Trophoblast cell (in vitro differentiated cells and primary cell): ENCODE data around the gene KCTD5.
"Not testable (repeated sequence)": the region's sequence is repeated elsewhere in the genome, so short reads cannot be mapped to it uniquely, and the experiment has no call there.

Experiments
- DNase-seq, 2 donors: peaks; one replicate each; pipeline ENCODE4 v3.0.0-alpha.2; 2016
- H2AFZ ChIP-seq: 2 replicates; pipeline ENCODE4 v1.6.1; 2013; ENCODE audit warnings: low read length, moderate library complexity, mild to moderate bottlenecking; ENCODE audit not compliant: insufficient read depth, poor library complexity
- H2AK5ac ChIP-seq: 2 replicates; pipeline ENCODE4 v1.6.1; 2013; ENCODE audit warnings: mild to moderate bottlenecking, low read length
- H2BK120ac ChIP-seq: 2 replicates; pipeline ENCODE4 v1.6.1; 2013; ENCODE audit warnings: low read length, mild to moderate bottlenecking, moderate library complexity; ENCODE audit not compliant: insufficient read depth, poor library complexity
- H2BK12ac ChIP-seq: 2 replicates; pipeline ENCODE4 v1.6.1; 2013; ENCODE audit warnings: mild to moderate bottlenecking, low read length, moderate library complexity
- H2BK5ac ChIP-seq: 2 replicates; pipeline ENCODE4 v1.6.1; 2013; ENCODE audit warnings: low read length, low read depth, moderate library complexity, mild to moderate bottlenecking; ENCODE audit not compliant: poor library complexity
- H3K14ac ChIP-seq: 2 replicates; pipeline ENCODE4 v1.6.1; 2013; ENCODE audit warnings: mild to moderate bottlenecking, low read length
- H3K18ac ChIP-seq: 2 replicates; pipeline ENCODE4 v1.6.1; 2013; ENCODE audit warnings: mild to moderate bottlenecking, low read length
- H3K23ac ChIP-seq: 2 replicates; pipeline ENCODE4 v1.6.1; 2013; ENCODE audit warnings: low read length
- H3K27ac ChIP-seq: 2 replicates; pipeline ENCODE4 v1.5.1; 2013; ENCODE audit warnings: low read depth, mild to moderate bottlenecking, inconsistent platforms, low read length, moderate library complexity
- H3K27me3 ChIP-seq: 2 replicates; pipeline ENCODE4 v1.6.1; 2013; ENCODE audit warnings: inconsistent platforms, mild to moderate bottlenecking, low read length, moderate library complexity; ENCODE audit not compliant: insufficient read depth
- H3K36me3 ChIP-seq, 2 experiments: 1 replicate in 1 of 2; 2 replicates in 1 of 2; pipeline ENCODE4 v1.6.1; 2013; ENCODE audit warnings: low read length in 2 of 2, mild to moderate bottlenecking in 2 of 2, moderate library complexity in 1 of 2; ENCODE audit not compliant: insufficient read depth in 2 of 2, control insufficient read depth in 1 of 2
- H3K4ac ChIP-seq: 2 replicates; pipeline ENCODE4 v1.6.1; 2013; ENCODE audit warnings: low read depth, mild to moderate bottlenecking, low read length, moderate library complexity
- H3K4me1 ChIP-seq, 2 experiments: 1 replicate in 1 of 2; 2 replicates in 1 of 2; pipeline ENCODE4 v1.6.1; 2013; ENCODE audit warnings: low read length in 2 of 2, mild to moderate bottlenecking in 2 of 2, moderate library complexity in 1 of 2; ENCODE audit not compliant: insufficient read depth in 2 of 2, control insufficient read depth in 1 of 2
- H3K4me2 ChIP-seq: 2 replicates; pipeline ENCODE4 v1.6.1; 2013; ENCODE audit warnings: inconsistent platforms, mild to moderate bottlenecking, low read length, moderate library complexity
- H3K4me3 ChIP-seq: 2 replicates; pipeline ENCODE4 v1.5.1; 2013; ENCODE audit warnings: mild to moderate bottlenecking, low read depth, low read length, inconsistent platforms
- H3K79me1 ChIP-seq: one replicate; pipeline ENCODE4 v1.6.1; 2013; ENCODE audit warnings: low read length
- H3K79me2 ChIP-seq: 2 replicates; pipeline ENCODE4 v1.6.1; 2013; ENCODE audit warnings: low read length, mild to moderate bottlenecking; ENCODE audit not compliant: control insufficient read depth, insufficient read depth, poor library complexity
- H3K9ac ChIP-seq: 2 replicates; pipeline ENCODE4 v1.6.1; 2013; ENCODE audit warnings: mild to moderate bottlenecking, low read length
- H3K9me3 ChIP-seq: 2 replicates; pipeline ENCODE4 v1.6.1; 2013; ENCODE audit warnings: low read depth, mild to moderate bottlenecking, control low read depth, inconsistent platforms, low read length; ENCODE audit not compliant: insufficient read depth
- H4K12ac ChIP-seq: 2 replicates; pipeline ENCODE4 v1.6.1; 2013; ENCODE audit warnings: low read depth, mild to moderate bottlenecking, low read length, moderate library complexity
- H4K8ac ChIP-seq: 2 replicates; pipeline ENCODE4 v1.6.1; 2013; ENCODE audit warnings: low read depth, mild to moderate bottlenecking, low read length, moderate library complexity
- H4K91ac ChIP-seq: one replicate; pipeline ENCODE4 v1.6.1; 2013; ENCODE audit warnings: low read depth, mild to moderate bottlenecking, low read length, moderate library complexity
- WGBS: extraction: QIAGEN DNeasy Blood & Tissue Kit; methylation state at CpG from one replicate; pipeline ENCODE4 v1.1.7; 2013; ENCODE audit warnings: missing lambda C conversion rate; ENCODE audit not compliant: insufficient read length, insufficient coverage; ENCODE audit errors: extremely low coverage; 5-methylcytosine and 5-hydroxymethylcytosine counted together

KCTD5 gene

DNA sequence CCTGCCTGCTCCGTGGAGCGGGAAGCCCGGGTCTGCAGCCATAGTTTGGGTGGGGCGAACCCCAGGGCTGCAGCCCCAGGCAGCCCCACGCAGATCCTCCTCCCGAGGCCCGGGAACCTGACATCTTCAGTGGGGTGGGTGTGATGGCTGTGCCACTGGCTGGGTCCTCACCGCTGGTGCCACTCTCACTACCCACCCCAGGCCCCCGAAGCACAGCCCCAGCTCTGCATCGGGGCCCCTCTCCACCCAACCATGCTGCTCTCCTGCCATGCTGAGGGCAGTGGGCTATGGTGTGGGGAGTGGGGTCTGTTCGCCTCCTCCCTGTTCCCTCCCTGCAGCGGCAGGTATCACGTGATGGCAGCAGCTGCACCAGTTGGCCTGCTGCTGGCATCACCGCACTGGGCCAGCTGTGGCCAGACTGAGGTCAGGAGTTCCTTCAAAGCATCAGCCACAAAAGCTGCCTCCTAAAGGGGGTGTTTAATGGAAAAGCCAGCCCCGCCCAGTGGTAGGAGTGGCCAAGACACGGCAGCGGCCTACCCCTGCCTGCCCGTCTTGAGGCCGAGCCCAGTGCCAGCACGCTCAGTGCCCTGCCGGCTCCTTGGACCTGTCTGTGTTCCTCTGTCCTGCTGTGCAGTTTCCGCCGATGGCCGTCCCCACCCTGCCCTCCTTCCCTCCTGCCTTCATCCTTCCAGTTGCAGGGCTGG is 10.8 kb downstream of the KCTD5 start:
- Histone ChIP-seq H2BK5ac (no peak overlapping the region), H3K4ac (no peak overlapping the region), H2AK5ac (no peak overlapping the region), H2BK120ac (no peak overlapping the region), H3K79me1 (no peaks in the 10 kb centered on the region), H4K91ac (no peak overlapping the region), H4K12ac (no peak overlapping the region), H3K27me3 (no peaks in the 10 kb centered on the region), H2BK12ac (no peak overlapping the region), H3K4me3 (no peak overlapping the region), H4K8ac (no peak overlapping the region), H3K4me2 (no peak overlapping the region), H3K9ac (no peak overlapping the region), H3K4me1 (no peaks in the 10 kb centered on the region), H3K79me2 (no peaks in the 10 kb centered on the region), H2AFZ (no peak overlapping the region), H3K14ac (no peak overlapping the region), H3K23ac (no peak overlapping the region), H3K36me3 (peaks cover 36 to 45% of the 10 kb centered on the region in 2 experiments), H3K9me3 (no peaks in the 10 kb centered on the region), H3K18ac (no peak overlapping the region), H3K27ac (no peak overlapping the region)
- no peak for DNase-seq
- no CpG with 5 or more reads among the region's 24 CpGs for WGBS

DNA sequence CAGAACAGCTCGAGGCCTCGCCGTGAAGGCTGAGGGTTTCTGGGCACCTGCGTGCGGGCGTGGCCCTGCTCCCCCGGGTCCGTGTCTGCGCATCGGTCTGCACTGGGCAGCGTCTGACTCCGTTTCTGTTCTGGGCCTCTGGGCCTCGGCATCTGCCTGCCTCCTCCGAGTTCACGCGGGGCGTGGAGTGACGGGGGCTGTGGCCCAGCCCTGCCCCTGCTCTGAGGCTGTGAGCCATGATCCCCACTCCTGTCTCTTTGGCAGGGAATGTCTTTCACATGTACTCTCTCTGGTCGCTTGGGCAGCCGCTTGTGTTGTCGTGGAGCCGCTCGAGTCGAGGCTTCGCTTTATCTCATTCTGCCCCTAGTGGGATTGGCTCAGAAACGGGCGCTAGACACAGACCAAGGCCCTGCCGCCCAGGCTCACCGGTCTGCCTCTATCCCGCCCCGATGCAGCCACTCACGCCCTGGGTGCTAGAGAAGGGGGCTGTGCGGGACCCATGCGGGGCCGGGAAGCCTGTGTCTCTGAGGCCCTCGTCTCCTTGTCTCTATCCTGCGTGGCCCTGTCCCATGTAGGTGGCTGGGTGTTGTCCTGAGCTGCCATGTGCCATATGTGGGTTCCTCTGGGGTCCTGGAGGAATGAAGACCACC is 14.4 kb downstream of the KCTD5 start:
- not testable (repeated sequence) for H3K27me3 ChIP-seq, H2AK5ac ChIP-seq, H2BK120ac ChIP-seq, H2BK5ac ChIP-seq, H3K4me2 ChIP-seq, H3K79me2 ChIP-seq, H3K9ac ChIP-seq, H3K4ac ChIP-seq, H3K79me1 ChIP-seq, H4K12ac ChIP-seq, H4K91ac ChIP-seq, H3K18ac ChIP-seq, DNase-seq, H2BK12ac ChIP-seq, H2AFZ ChIP-seq, H3K23ac ChIP-seq, H4K8ac ChIP-seq, H3K9me3 ChIP-seq, H3K14ac ChIP-seq, H3K4me1 ChIP-seq, H3K4me3 ChIP-seq, H3K27ac ChIP-seq
- H3K36me3 ChIP-seq: peaks cover 55 to 61% of the 10 kb centered on the region in 2 experiments
- WGBS: no CpG with 5 or more reads among the region's 37 CpGs

DNA sequence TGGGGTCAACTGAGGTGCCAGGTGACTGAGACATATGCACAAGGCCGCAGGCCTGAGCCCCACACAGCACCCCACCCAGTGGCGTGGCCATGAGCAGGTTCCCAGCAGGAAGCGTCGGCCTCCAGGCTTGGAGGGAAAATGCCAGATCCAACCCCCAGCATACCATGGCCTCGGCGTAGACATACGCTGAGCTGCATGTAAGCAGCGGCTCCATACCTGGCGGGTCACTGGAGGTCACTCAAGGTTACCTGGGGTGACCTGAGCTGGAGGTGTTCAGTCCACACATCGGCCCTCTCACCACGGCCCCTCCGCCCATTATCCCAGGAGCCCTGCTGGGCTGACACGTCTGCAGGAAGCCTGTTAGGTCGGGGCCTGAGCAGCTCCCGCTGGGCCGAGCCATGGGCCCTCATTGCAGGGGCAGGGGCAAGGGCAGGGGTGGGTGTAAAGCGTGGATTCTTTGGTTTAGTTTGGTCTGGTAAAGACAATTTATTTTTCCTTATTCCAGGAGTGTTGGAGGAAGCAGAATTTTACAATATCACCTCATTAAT is 15.2 kb downstream of the KCTD5 start:
- no peak overlapping the region for H3K27ac ChIP-seq
- no peak for DNase-seq
- H3K9ac ChIP-seq: no peak overlapping the region
- no peak overlapping the region for H2BK5ac ChIP-seq
- H3K18ac ChIP-seq: no peak overlapping the region
- H4K91ac ChIP-seq: no peak overlapping the region
- no peak overlapping the region for H3K4me3 ChIP-seq
- H3K4me2 ChIP-seq: no peak overlapping the region
- no peak overlapping the region for H3K14ac ChIP-seq
- no CpG with 5 or more reads among the region's 17 CpGs for WGBS
- H3K9me3 ChIP-seq: no peaks in the 10 kb centered on the region
- no peaks in the 10 kb centered on the region for H3K79me2 ChIP-seq
- no peak overlapping the region for H4K8ac ChIP-seq
- no peaks in the 10 kb centered on the region for H3K4me1 ChIP-seq
- no peak overlapping the region for H4K12ac ChIP-seq
- H2AFZ ChIP-seq: no peak overlapping the region
- H2AK5ac ChIP-seq: no peak overlapping the region
- H3K4ac ChIP-seq: no peak overlapping the region
- H3K79me1 ChIP-seq: no peaks in the 10 kb centered on the region
- no peak overlapping the region for H2BK120ac ChIP-seq
- peaks cover 56 to 60% of the 10 kb centered on the region in 2 experiments for H3K36me3 ChIP-seq
- no peak overlapping the region for H2BK12ac ChIP-seq
- no peaks in the 10 kb centered on the region for H3K27me3 ChIP-seq
- H3K23ac ChIP-seq: no peak overlapping the region

DNA sequence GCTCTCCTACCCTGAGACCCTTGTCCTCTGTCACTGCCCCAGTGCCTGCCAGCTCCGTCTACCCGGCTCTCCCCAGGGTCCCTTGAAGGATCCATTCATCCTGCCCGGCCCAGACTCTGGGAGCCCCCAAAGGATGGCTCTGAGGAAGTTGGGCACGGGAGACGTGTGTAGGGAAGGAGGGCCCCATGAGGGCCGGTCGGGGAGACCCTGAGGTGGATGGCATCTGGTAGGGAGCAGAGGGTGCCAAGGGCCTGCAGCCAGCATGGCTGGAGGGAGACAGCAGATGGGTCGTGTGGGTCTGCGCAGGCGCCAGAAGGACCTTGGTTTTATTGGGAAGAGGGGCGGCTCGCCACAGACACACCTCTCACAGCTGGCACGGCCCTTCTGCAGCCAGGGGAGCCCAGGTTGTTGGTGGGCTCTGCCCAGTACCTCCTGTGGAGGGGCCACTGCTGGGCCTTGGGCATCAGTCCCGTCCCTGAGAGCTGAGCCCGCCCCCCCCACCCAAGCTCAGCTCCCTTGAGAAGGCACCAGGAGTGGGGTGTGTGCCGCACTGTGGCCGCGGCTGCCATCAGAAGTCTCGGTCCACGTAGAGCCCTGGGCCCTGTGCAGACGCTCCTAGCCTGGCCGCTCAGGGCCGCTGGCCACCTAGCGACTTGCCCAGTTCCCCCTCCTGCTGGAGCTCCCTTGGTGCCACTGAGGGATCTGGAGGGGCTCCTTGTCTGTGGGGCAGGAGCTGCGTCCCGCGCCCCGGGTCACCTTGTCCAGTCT is 16.0 kb downstream of the KCTD5 start:
- no CpG with 5 or more reads among the region's 28 CpGs for WGBS
- Histone ChIP-seq H3K79me2 (no peaks in the 10 kb centered on the region), H3K36me3 (peaks cover 63% of the 10 kb centered on the region in 2 experiments), H4K91ac (no peak overlapping the region), H3K79me1 (no peaks in the 10 kb centered on the region), H2AK5ac (no peak overlapping the region), H3K27me3 (no peaks in the 10 kb centered on the region), H2BK120ac (no peak overlapping the region), H3K23ac (no peak overlapping the region), H3K4me3 (no peak overlapping the region), H2AFZ (no peak overlapping the region), H4K8ac (no peak overlapping the region), H3K4me1 (no peaks in the 10 kb centered on the region), H3K9ac (no peak overlapping the region), H4K12ac (no peak overlapping the region), H3K27ac (no peak overlapping the region), H3K18ac (no peak overlapping the region), H3K4me2 (no peak overlapping the region), H2BK12ac (no peak overlapping the region), H3K14ac (no peak overlapping the region), H3K4ac (no peak overlapping the region), H2BK5ac (no peak overlapping the region), H3K9me3 (no peaks in the 10 kb centered on the region)
- no peak for DNase-seq
